NCI-H128 (cell line): ENCODE results near the gene TRIM8.

Experiments used
- DNase-seq: peaks from one replicate; lab custom pipeline; 2025; ENCODE audit not compliant: unreplicated experiment; lab: John Stamatoyannopoulos, UW

TRIM8 gene

DNA sequence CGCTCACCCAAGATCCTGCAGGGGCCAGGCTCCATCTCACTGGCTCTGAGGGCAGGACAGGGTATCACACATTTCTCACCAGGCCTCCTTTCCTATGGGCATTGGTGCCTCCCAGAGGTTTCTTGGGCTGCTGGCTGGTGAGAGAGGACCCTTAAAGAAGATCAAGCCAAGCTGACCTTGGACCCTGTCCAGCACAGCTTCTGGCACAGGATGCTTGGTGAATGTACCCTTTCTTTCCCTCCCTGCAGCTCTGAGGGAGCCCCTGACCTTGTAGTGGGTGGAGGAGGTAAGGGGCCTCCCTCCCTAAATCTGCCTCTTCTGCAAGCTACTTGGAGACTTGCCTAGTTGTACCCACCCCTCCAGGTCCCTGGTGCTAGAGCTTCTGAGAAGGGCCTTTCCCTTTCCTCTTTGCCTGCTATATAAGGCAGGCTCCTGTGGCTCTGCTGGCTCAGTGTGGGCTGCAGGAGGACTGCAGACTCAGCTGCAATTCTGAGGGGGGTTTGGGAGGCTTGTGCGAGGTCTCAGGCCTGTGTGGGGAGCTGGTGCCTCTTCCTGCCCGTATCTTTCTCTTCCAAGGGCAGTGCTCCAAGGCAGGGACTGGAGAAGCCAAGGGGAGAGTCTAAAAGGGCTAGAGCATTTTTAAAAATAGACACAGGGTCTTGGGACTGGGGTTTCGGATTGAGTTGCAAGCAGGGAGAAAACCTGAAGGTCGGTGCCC, 11.7 kb upstream of the TRIM8 start:
- no peak for DNase-seq

DNA sequence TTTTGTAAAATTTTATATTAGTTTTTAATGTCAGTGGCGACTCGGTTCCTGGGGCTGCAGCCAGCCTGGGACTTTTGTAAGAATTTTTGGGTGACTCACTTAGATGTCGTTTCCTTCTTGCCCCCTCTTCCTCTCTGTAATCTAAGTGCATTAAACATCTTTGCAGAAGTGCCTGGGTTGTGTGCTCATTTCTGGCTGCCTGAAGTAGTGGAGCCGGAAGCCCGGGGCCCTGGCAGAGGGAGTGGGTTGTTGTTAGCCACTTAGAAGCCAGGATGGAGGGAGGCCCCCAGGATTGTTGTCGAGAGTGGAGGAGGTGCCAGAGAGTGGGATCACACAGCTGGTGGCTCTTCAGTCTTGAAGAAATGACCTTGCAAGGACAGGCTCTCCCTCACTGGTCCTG, 11.0 kb upstream of the TRIM8 start:
- DNase-seq = no peak

DNA sequence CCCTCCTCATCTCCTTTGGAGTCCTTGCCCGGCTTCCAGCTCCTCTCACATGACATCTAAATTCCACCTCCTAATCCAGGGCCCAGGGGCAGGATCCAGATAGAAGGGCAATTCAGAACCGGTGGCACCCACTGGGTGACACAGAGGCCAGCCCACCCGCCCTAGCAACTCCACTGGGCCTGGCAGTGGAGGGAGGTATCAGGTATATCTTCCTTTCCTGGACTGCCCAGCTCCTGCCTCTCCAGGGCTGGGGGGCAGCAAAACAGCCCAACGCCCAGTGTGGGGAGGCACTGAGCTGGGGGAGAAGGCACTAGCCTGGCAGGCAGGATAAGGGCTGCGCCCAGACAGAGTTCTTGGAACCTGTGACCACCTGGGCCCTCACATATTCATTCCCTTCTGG, 10.4 kb upstream of the TRIM8 start:
- DNase-seq = no peak

DNA sequence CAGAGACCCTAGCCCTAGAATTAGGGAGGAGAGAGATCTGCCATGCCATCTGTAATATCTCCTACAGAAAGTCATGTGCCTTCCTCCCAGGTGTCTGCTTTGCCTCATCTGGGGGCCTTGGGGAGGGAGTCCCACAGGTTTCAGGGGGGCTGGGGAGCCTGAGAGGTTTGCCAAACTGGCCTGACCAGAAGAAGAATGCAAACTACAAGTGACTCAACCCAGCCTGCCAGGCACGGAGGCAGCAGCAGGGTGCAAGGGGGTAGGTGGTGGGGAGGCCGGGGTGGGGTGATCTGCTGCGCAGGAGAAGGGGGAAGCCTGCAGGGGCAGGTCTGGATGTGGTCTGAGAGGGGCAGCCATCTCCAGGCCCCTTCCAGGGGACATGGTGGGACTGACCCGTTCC, 9.6 kb upstream of the TRIM8 start:
- no peak for DNase-seq

DNA sequence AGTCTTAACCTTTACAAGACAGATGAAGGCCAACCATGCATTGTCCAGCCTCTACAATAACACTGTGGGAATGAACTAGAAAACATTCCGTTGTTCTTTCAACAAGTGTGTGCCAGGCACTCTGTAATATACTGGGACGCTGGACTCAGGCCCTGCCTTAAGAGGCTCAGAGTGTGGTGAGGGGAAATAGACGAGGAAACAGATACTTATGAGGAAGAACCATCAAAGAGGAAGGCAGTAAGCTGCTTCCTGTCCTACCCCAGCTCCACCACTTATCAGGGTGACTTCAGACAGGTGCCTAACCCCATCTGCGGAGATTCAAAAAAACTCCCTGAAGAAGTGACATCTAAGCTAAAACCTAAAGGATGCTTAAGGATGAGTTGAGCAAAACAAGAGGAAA, 8.9 kb upstream of the TRIM8 start:
- DNase-seq = no peak

DNA sequence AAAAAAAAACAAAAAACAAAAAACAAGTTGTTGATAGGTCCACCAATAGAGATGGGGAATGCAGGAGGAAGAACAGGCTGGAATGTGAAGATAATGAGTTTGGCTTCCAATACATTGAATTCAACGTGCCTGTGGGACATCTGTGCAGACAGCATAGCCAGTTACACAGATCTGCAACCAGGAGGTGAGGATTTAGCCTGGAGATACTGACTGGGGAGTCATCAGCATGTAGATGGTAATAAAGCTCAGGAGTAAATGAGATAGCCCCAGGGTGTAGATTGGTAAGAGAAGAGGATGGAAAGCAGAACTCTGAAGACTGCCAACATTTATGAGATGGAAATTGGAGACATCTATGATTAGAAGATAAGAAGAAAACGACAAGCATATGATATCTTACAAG, 4.7 kb upstream of the TRIM8 start:
- no peak for DNase-seq

DNA sequence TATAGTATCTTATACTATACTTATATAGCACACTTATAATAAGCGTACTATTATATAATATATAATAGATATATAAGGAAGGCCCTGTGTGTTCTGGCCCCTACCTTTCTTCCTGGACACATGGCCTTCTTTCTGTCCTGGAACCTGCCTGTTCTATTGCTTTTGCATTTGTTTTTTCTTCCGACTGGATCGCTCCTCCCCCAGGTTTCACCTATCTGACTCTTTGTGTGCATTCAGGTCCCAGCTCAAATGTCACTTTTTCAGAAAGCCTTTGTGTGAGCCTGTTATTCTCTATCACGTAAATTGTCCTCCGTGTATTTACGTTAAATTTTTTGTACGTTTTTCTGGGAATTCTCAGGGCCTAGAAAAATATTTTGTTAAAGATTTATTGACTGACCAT, 2.9 kb upstream of the TRIM8 start:
- peak; percentile 3 for DNase-seq

DNA sequence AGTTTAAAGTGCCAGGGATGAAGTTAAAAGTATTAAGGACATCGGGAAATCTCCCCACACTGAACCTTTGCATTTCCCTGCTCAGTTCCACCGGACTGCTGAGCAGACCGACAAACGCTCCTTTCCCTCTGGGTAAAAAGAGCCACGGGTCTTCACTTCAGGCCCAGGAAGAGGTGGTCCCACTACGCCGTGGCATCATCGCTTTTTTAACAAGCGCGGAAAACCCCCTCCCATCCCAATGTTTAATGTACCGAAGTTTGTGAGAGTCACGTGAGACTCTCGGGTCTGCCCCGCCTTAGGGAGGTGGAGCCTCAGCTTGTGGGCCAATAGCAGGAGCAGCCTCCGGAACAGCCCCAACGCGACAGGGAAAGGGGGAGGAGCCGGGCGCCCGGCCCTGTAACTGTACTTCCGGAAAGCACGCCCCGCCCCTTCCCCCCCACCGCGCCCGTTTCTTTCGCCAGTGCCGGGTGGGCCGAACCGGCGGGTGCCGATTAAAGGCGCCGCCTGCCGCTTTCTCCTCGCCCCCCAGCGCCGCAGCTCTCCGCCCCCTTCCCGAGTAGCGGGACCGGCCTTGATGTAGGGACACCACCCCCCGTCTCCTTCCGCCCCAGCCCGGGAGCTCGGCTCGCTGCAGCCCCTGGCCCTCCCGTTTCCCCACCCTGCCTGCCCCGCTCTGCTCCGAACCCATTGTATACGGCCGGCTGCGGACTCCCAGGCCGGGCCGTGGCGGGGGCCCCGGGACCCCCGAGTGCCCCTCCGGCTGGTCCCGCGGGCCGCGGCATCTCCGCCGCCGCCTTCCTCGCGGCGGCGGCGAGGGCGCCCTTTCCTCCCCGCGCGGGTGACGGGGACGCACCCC, 2.2 kb upstream of the TRIM8 start:
- peak; percentile 90 for DNase-seq

DNA sequence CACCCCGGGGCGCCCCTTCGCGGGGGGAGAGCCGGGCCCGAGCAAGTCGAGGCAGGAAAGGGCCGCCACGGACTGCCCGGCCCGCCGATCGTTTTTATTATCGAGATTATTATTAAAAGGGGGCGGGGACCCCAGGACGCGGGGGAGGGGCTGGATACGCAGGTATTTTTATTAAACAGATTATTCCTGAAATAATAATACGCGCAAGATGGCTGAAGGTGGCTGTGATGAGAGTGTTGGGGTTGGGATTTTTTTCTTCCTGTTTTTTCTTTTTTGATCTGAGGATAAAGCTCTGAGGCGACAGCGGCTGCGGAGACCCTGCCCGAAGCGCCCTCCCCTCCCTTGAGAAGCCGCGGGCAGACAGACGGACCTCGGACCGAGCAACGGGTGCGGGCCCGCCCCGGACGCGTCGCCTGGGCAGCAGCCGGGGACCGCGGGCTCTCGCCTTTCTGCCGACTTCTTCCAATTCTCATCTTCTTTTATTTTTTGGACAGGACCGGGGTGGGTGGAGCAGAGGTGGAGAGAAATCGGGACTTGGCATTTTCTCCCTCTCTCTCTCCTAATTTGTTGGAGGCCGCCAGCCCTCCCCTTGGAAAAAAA, 1.4 kb upstream of the TRIM8 start:
- no peak for DNase-seq

DNA sequence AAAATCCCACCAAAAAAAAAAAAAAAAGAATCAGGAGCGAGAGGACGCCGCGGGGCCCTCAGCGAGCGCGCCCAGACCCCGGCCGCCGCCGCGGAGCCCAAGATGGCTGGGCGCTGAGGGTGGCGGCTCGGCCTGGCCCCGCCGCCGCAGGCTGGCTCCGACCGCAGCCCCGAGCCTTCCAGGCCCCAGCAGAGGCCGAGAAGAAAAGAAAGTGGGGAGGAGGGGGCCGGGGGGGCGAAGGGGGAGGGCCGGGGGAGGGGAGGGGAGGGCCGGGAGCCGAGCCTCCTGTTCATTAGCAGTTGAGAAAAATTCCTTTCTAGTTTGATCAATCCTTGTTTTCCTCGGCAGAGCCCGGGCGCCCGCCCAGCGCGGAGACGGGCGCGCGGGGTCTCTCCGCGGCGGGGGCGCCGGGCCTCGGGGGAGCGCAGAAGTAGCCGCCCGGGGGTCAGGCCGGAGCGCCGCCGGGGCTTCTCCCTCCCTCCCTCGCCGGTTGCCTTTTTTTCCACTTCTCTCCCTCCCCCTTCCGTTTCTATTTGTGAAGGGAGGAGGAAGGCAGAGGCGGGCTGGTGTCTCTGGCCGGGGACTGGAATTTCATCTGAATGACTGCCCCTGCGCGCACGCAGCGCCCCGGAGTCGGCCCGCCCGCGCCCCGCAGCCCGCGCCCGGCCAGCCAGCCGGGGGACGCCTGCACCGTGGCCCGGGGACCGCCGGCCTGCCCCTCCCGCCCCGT, 778 bp upstream of the TRIM8 start:
- DNase-seq = peak; percentile 16

DNA sequence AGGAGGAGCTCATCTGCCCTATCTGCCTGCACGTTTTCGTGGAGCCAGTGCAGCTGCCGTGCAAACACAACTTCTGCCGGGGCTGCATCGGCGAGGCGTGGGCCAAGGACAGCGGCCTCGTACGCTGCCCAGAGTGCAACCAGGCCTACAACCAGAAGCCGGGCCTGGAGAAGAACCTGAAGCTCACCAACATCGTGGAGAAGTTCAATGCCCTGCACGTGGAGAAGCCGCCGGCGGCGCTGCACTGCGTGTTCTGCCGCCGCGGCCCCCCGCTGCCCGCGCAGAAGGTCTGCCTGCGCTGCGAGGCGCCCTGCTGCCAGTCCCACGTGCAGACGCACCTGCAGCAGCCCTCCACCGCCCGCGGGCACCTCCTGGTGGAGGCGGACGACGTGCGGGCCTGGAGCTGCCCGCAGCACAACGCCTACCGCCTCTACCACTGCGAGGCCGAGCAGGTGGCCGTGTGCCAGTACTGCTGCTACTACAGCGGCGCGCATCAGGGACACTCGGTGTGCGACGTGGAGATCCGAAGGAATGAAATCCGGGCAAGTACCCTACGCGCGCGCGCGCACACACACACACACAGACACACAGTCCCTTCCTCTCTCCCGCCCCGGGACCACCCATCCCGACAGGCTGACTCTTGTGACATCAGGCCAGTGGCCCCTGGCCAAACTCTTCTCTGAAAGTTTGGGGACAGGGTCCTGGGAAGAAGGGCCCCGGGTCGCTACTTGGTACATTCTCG, 538 bp downstream of the TRIM8 start:
- DNase-seq = peak; percentile 58

DNA sequence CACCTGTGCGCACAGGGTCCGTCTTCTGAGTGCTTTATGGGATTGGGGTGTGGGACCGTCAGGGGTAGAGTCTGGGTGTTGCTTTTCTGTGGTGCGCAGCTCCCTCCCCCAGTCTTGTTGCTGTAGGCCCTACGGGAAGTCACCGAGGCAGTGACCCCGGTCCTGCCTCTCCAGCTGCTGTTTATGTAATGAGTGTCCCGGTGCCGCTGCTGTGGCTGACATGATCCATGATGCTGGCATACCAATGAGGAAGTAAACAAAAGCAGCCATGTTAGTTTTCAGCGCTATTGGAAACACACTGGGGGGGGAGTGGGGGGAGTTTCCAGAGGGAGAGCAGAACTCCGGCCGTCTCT, 1.1 kb downstream of the TRIM8 start:
- no peak for DNase-seq

DNA sequence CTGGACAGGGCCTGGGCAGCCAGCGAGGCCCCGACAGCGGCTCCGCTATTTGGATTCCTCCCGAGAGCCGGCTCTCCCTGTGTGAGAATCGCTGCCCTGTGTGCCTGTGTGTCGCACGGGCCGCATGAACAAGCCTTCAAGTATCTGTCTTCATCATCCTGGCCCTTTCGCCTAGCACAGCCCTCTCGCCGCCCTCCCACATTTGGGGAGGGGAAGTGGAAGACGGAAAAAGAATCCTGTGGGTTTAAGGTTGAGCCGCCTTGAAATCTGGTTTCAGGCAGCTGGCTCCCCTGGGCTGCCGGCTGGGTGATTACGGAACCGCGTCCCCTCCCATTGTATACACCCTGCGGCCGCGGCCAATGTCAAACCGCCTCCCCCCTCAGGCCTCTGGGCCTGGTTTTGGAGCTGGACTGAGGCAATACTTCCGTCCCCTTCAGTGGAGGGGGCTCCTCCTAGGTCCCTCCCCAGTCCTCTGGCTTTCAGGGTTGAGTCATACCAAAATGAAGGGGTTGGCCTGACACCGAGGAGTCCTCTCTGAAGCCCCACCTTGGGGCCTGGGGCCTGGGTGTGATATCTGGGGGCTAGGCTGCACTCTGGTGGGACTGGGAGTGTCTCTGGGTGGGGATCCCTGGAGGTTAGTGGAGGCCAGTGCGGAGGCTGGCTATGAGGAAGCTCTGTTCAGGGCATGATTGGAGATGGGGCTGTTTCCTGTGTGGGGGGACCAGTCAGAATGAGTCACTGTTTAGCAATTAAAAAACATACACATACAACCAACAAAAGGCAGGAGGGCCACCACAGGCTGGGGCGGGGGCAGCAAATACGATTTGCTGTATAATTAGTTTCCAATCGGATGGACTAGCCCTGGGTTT, 1.7 kb downstream of the TRIM8 start:
- DNase-seq = no peak

DNA sequence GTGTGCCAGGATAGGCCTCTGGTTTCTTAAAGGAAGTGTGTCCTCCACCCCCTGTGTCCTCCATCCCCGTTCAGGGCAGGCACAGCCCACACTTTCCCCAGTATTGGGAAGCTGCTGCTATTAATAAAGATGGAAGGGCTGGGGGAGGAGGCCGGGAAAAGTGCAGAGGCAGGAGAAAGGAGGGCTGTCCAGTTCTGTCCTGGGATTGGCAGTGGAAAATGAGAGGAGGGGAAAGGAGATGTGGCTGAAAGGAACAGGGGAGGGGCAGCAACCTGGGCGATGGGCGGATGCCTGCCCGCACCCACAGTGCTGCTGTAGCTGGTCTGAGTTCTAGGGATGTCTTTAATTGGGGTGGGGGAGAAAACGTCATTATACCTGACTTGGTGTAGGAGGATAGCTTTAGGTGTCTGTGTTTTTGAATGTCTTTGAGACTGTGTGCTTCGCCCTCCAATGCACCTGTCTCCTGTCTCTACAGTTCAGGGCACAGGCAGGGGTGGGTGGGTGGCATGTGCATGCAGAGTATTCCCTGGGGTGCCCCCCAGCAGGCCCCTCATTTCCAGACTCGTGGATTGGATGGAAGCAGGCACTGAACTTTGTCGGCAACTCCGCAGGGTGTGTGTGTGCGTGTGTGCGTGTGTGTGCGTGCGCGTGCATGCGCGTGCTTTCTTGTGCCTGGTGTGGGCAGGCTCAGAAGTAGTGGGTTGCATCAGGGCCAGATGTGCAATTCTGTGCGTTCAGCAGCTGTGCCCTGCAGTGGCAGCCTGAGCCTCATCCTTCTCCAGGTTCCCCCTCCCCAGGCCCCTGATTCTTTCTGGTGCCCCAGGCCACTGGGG, 2.5 kb downstream of the TRIM8 start:
- DNase-seq = no peak

DNA sequence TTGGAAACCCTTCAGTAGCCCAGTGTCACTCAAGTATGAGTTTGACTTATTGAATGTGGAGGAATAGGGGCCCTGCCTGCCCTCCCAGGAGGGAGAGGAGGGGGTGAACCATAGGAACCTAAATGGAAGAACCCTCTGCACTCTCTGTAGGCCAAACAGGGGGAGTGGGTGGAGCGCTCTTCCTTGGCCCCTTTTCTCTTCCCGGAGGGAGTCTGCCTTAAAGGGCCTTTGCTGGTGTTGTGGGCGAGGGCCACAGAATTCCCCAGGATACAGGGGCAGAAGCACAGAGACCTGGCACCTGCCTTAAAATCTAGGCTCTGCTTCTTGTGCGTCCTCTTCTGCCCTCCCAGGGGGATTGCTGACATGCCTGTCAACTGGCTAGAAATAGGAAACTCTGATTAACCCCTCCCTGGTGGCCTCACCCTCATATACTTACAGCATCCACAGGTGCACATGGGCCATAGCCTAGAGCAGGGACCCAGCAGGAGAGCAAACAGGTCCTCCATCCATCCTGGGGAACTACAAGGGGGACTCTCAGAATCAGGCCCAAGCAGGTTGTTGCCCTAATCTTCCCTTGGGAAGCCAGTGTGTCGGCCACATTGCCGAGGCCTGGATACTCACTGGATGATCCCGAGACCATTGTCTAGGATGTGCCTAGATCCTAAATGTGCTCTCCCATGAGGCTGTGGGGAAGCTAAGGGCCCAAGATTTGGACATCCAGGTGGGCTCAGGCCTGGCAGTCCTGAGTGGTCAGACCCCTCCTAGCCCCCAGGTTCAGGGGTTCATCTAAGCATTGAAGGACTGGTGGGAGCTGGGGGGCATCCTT, 3.4 kb downstream of the TRIM8 start:
- no peak for DNase-seq

DNA sequence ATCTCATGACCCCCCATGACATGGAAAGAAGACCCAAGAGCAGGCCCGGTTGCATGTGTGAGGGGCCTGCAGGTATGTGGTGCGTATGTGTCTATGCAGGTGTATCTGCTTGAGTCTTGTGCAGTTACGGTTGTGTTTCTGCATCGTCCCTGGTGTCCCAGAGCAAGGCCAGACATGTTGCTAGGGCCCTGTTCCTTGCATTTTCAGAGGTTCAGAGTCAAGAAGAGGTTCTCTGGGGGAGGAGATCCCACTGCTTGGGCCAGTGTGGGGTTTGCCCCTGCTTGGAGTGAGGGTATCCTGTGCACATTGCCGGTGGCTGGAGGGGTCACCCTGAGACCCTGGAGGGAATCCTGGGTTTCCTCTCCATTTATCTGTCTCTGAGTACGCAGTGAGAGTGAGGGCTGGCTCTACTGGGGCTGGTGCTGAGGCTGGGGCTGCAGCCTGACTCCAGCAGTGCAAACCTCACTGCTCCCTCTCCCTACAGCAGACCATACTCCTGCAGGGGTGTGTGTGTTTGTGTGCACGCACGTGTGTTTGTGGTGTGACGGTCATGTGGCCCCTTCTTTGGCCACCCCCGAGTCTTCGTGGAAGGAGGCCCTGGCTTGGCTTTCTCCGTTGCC, 4.1 kb downstream of the TRIM8 start:
- no peak for DNase-seq

DNA sequence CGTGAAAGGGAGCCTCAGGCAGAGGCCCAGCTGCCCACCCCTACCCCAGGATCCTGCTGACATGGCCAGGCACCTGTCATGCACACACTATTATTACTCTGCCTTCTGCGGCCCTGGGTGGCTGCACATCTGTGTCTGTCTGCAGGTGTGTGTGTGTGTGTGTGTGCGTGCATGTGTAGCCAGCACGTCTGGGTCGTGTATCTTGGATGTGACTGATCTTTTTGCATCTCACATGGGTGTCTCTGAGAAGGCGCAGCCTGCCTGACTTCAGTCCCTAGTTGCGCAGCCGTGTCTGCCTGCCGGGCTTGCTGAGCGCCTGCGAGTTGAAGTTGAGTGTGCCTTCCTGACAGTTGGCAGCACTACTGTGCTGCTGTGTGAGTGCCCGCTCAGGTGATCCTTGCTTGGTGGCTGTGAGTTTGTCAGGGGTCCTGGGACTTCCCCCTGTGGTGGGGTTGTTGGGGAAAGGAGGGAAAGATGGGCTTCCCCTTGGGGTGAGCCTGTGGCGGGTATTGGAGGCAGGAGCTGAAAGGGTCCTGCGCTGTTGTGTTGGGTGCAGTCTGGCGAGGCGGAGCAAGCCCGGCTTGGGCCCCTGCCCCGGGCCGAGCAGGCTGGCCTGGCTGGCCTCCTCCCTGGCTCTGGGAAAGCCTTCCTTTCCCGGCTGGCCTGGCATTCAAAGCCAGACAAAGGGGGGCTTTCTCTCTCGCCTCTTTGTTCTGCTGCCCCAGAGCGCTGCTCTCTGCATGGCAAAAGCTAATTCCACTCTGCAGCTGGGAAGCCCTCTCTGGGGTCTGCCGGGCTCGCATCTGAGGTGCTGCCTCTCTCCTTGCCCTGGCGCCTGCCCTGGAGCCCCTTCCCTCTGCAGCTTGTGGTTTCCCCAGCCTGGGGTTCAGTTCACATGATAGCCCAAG, 4.9 kb downstream of the TRIM8 start:
- DNase-seq = no peak
